Dermis blood vessel endothelial cell (primary cell): Measurements from ENCODE around the gene FN3KRP. TPM values are rescaled to one million over a fixed set of nuclear protein-coding genes. Genes with fewer than 3 reads are reported as not detected.

ENCODE experiments used
- DNase-seq: peaks from one replicate; pipeline ENCODE4 v3.0.0; 2010
- total RNA-seq: library from RNA; depleted of rRNA; stranded (reverse); fragments of >200 nt; gene quantifications from 2 replicates; pipeline ENCODE4 v1.2.3, GENCODE V29; 2014

The FN3KRP gene, protein sequence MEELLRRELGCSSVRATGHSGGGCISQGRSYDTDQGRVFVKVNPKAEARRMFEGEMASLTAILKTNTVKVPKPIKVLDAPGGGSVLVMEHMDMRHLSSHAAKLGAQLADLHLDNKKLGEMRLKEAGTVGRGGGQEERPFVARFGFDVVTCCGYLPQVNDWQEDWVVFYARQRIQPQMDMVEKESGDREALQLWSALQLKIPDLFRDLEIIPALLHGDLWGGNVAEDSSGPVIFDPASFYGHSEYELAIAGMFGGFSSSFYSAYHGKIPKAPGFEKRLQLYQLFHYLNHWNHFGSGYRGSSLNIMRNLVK
- 19.1 and 23.4 TPM in 2 replicates for total RNA-seq

DNA sequence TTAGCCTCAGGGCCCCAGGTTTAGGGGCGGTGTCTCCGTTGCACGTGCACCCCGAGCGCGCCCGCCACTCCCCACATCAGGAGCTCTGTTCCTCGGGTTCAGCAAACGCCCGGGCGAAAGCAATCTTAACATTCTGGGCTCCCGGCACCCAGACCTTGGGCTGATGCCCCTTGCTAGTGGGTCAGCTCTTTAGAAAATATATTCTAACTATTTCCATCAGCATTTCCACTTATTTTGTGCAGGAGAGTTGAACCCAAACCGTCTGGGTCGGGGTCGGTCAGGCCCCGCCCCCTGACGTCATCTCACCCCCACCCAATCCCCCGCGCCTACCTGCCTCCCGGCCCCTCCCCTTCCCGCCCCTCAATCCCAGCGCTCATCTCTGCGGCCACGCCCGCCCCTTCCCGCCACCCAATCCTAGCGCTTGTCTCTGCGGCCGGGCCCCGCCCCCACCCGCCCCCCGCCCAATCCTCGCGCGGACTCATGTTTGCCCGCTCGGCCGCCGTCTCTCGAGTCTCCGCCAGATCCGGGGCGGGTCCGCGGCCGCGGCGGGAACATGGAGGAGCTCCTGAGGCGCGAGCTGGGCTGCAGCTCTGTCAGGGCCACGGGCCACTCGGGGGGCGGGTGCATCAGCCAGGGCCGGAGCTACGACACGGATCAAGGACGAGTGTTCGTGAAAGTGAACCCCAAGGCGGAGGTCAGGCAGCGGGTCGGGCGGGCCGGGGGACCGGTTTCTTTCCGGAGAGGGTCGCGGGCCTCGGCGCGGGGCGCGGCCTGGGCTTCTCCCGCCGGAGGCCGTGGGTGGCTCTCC, at the start of gene FN3KRP:
TSS of gene FN3KRP (plus strand) at position 504 of the 808 bp plus-strand sequence. CDS start at position 554, 50 bp downstream.
- peak; percentile 94 for DNase-seq

DNA sequence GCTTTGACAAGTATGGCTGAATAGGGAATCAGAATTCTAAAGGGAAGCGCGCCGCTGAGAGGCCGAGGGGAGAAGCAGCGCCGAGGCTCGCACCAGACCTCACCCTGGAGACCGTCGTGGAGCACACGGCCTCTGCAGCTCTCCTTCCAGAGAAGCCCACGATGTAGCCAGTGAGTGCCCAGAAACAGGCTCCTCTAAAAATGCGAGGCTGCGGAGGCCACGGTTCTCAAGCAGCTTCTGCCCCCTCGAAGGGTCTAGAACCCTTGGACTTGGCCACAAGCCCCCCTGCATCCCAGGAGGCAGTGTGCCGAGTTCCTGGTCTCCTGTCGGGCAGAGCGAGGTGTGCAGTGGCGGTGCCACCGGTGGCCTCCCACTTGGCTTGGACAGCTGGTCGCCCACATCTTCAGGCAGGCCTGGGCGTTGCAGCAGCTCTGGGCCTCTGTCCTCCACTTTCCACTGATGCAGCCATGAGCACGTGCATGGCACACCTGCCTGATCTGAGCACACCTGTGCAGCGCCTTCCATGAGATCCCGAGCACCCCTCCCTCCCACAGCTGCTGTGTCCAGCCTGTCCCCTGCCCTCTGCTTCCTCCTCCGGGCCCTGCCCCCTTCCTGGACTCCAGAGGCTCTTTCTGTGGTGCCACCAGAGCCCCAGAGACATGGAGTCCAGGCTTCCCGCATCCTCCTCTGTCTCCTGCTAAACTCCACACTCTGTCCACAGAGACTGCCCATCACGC, 49.4 kb upstream of the FN3KRP start:
- DNase-seq: no peak

GRCh38 chr17:82667668-82668000, 48.9 kb upstream of the FN3KRP start:
- no peak for DNase-seq

DNA sequence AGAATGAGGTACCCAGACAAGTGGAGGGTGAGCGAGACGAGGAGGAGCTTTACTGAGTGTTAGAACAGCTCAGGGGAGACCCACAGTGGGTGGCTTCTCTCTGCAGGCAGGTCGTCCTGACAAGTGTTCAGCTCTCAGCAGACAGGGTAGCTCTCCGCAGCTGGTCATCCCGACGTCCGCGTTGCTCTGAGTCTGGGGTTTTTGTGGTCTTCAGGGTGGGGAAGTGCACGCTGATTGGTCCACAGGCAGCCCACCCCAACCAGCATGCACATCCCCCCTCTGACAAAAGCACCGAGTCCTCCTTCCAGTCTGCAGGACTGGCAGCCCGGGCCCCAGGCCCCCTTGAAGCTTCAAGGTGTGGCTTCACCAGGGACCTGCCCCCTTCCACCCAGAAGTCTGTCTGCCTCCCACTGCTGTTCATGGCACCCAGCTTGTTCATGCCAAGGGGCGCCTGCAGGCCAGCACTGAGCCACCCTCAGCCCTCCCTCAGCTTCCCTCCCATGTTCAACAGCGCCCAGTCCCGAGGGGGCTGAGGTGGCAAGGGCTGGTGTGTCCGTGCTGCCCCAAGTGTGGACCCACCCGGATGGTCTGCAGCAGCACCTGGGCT, 48.4 kb upstream of the FN3KRP start:
- DNase-seq: no peak

- DNase-seq: peak; percentile 76
Observed at GRCh38 chr17:82668631-82669099, 47.8 kb upstream of the FN3KRP start.

DNA sequence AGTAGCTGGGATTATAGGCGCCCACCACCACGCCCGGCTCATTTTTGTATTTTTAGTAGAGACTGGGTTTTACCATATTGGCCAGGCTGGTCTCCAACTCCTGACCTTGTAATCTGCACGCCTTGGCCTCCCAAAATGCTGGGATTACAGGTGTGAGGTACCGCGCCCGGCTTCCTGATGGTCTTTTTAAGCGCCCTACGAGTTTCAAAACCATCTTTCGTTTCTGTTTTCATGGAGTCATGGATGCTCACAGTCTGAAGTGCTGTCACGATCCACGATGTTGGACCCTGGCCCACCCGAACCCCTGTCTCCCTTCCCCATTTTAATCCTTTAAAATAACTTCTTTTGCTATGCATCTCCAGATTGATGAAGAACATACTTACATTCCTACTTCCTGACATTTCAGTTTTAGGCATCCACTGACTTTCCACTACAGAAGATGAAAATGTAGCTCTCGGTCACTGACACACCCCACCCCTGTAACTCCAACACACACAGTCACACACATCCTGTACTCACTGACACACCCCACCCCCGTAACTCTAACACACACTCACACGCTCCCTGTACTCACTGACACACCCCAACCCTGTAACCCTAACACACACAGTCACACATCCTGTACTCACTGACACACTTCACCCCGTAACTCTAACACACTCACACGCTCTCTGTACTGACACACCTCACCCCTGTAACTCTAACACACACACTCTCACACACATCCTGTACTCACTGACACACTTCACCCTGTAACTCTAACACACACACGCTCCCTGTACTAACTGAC, 45.6 kb upstream of the FN3KRP start:
- DNase-seq: no peak

DNA sequence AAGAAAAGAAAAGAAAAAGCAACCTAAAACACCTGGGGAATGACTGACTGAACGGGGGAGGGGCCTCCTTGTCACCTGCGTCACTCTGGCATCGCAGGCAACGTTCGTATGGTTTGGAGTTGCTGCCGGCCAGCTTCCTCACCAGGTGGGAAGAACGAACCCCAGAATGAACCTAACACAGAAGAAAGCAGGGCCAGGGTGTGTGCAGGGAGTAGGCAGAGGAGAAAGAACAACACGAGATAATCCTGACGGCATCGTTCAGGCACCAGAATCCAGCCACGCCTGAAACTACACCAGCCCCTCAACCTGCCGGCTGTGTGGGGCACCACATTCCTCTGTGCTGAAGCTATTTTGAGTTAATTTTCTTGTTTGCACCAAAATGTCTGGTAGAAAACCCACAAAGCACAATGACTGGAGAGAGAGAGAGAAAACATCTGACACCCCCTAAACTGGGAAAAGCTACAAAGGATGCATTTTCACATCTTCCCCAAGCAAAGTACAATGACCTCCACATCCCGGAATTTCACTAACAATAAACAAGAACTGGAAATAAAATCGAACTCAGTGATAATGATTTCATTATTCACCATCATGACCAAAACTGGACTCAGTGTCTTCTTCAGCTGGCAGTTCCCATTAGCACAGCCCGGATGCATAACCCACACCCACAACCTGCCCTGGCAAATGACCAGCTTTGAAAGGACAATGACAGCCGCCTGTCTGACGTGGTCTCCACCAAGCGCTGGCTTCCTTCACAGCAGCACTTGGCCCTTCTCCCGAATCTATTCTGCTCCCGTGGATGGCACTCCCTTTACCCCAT, 41.6 kb upstream of the FN3KRP start:
- DNase-seq: peak; percentile 16

GRCh38 chr17:82675476-82676245, 40.8 kb upstream of the FN3KRP start:
- DNase-seq: no peak

- DNase-seq: no peak
Observed at GRCh38 chr17:82677353-82677925, 39.1 kb upstream of the FN3KRP start.

- DNase-seq: no peak
Observed at GRCh38 chr17:82678265-82678891, 38.1 kb upstream of the FN3KRP start.

DNA sequence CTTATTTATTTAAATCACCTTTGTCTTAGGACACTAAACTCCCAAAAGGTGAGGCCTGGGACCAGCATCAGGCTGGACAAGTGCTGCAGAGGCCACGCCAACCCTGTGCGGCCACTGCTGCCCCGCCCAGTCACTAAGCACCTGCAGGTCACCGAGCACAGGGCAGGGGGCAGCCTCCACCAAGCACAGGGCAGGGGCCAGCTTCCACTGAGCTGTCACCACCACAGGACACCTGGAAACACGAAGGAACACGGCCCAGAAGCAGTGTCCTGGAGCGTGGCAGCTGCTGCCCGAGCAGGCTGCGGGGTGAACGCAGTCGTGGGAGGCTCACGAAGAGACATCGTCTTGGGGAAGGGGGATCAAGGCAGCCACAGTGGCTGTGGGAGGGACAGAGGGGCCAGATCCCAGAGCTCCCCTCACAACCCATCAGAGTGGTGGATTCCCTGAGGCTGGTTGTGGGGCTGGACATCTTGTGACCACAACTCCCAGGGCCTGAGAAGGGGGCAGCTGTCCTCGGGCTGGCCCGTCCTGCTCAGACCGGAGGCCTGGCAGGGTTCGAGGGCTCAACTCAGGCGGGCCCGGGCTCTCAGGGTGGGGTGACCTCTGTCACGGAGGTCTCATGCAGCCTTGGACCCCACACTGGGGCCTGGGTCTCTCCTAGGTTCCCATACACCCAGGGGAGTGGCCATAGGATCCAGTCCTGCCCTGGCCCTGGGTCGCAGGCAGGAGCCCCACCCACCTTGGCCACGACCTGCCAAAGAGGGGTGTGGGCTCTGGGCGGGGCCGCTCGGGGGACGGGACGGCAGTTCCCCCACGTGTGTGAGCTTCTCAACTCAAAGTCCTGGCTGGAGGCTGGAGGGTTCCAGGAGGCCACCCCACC, 36.7 kb upstream of the FN3KRP start:
- DNase-seq: no peak

DNA sequence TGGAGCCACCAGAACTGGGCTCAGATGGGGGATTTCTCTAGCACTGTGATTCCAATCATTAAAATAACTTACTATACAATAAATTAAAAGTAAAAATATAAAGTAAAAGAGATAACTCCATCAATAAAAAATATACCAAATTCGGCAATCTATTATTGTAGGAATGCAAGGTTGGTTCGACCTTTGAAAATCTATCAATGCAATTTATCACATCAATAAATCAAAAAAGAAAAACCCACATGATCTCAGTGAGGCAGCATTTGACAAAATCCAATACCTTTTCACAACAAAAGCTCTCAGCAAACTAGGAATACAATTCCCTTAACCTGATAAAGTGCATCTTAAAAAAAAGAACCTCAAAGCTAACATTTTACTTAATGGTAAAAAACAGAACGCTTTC, 35.0 kb upstream of the FN3KRP start:
- DNase-seq: no peak

DNA sequence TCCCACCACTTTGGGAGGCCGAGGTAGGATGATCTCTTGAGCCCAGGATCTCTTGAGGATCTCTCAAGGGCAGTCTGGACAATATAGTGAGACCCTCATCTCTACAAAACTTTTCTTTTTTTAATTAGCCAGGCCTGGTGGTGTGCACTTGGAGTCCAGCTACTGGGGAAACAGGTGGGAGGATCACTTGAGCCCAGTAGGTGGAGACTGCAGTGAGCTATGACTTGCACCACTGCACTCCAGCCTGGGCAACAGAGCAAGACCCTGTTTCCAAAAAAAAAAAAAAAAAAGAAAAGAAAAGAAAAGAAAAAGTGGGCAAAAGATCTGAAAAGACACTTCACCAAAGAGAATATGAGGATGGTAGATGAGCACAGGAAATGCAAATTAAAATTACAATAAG, 33.0 kb upstream of the FN3KRP start:
- DNase-seq: no peak

- DNase-seq: no peak
Observed at GRCh38 chr17:82684228-82684841, 32.2 kb upstream of the FN3KRP start.

DNA sequence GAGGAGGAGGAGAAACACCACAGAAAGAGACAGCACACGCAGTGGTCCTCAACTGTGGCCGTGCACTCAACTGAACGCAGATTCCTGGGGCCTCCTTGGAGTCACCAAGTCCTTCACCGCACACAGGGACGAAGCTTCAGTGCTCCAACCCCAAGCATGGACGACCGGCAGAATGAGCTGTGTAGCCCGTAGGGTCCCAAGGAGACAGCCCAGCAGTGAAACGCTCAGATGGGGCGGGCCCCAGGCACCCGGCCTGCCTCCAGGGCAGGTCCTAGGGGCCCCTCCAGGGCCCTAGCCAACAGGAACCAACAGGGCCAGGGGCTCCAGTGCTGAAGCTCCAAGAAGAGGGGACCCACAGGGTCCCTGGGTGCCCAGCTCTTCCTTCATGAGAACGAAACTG, 31.2 kb upstream of the FN3KRP start:
- no peak for DNase-seq

DNA sequence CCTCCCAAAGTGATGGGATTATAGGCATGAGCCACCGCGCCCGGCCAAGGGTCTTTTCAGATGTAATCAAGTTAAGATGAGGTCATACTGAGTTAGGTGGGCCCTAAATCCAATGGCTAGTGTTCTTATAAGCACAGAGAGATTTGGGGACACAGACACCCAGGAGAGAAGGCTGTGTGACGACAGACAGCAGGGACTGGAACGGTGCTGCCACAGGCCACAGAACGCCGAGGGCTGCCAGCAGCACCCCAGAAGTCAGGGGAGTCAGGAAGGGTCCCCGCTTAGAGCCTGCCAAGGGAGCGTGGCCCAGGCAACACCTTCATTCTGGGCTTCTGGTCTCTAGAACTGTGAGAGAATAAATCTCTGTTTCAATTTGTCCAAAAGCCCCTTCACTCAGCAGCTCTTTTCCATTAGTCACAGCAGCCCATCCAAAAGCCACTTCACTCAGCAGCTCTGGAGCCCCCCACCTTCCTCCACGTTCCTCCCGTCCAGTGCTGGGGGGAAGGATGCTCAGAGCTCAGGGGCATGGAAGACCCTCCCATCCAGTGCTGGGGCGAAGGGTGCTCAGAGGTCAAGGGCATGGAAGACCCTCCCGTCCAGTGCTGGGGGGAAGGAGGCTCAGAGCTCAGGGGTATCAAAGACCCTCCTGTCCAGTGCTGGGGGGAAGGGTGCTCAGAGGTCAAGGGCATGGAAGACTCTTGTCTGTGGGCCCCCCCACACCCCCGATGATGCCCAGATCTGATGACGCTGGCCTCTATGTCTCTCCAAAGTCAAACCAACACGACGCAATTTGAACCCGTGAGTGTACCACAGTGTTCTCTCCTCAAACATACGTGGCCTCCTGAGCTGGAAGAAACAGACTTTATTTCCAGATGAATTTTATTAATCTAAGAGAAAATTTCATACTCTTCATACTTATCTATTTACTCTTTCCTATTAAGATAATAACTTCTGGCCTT, 29.9 kb upstream of the FN3KRP start:
- no peak for DNase-seq

- DNase-seq: no peak
Observed at GRCh38 chr17:82687375-82687861, 29.1 kb upstream of the FN3KRP start.
